Ascending aorta (tissue), 2 donors: ENCODE data around the gene C10orf90. TPM values are rescaled to one million over a fixed set of nuclear protein-coding genes. Genes with fewer than 3 reads are reported as not detected.

Experiments used
- DNase-seq, 2 donors: peaks; one replicate each; pipeline ENCODE4 v3.0.0-alpha.2; 2019; ENCODE audit warnings: low spot score in 2 of 2
- H3K27ac ChIP-seq, 2 donors: fragments of 200-600 bp; sonication (generic); one replicate each; pipeline ENCODE4 v1.5.1; 2016 to 2017; ENCODE audit warnings: mild to moderate bottlenecking in 1 of 2
- H3K27me3 ChIP-seq: fragments of 200-600 bp; sonication (generic); one replicate; pipeline ENCODE4 v1.5.1; 2017
- H3K36me3 ChIP-seq, 2 donors: fragments of 200-600 bp; sonication (generic); one replicate each; pipeline ENCODE4 v1.5.1; 2016
- H3K4me1 ChIP-seq, 2 donors: fragments of 200-600 bp; sonication (generic); one replicate each; pipeline ENCODE4 v1.5.1; 2016 to 2017; ENCODE audit warnings: mild to moderate bottlenecking in 1 of 2
- H3K4me3 ChIP-seq, 2 donors: fragments of 200-600 bp; sonication (generic); one replicate each; pipeline ENCODE4 v1.5.1; 2016 to 2017; ENCODE audit warnings: mild to moderate bottlenecking in 1 of 2
- H3K9me3 ChIP-seq, 2 donors: fragments of 200-600 bp; sonication (generic); one replicate each; pipeline ENCODE4 v1.5.1; 2016
- CTCF ChIP-seq, 3 experiments: fragments of 200-600 bp in 2 of 3; fragments of 450-650 bp in 1 of 3; sonication (generic) in 2 of 3; IDR thresholded peaks; one replicate each; pipeline ENCODE4 v1.5.1; 2016 to 2019; ENCODE audit warnings: antibody characterized with exemption in 3 of 3, mild to moderate bottlenecking in 1 of 3, moderate library complexity in 1 of 3
- intact Hi-C: fragments of 100-400 bp; cut with DNase I; formaldehyde crosslinking; loops from one replicate; pipeline ENCODE4 v1.15.1; 2023
- total RNA-seq: library from RNA; depleted of rRNA; stranded (reverse); fragments of >200 nt; gene quantifications from one replicate; pipeline ENCODE4 v1.1.0, GENCODE V29; 2016

Gene C10orf90
- total RNA-seq, 1 donor from 2014 or later = not detected

GRCh38 chr10:126588024-126588423 lies 82.5 kb downstream of the C10orf90 start:
- Histone ChIP-seq H3K9me3 (no peaks in the 10 kb centered on the region), H3K4me1 (no peaks in the 10 kb centered on the region), H3K4me3 (no peak overlapping the region), H3K36me3 (no peaks in the 10 kb centered on the region), H3K27ac (no peak overlapping the region), H3K27me3 (no peaks in the 10 kb centered on the region)
- TF ChIP-seq CTCF (IDR thresholded peaks at IDR 0.05) = no peak
- DNase-seq = no peak
- intact Hi-C loops = no loop called here

GRCh38 chr10:126586878-126587277 lies 83.6 kb downstream of the C10orf90 start:
- H3K4me3 ChIP-seq = no peak overlapping the region
- H3K27me3 ChIP-seq = no peaks in the 10 kb centered on the region
- intact Hi-C loops = no loop called here
- no peak for DNase-seq
- no peak for TF ChIP-seq CTCF (IDR thresholded peaks at IDR 0.05)
- no peaks in the 10 kb centered on the region for H3K36me3 ChIP-seq
- no peaks in the 10 kb centered on the region for H3K9me3 ChIP-seq
- no peaks in the 10 kb centered on the region for H3K4me1 ChIP-seq
- H3K27ac ChIP-seq = no peak overlapping the region

GRCh38 chr10:126586128-126586527 lies 84.4 kb downstream of the C10orf90 start:
- Histone ChIP-seq H3K27me3 (no peaks in the 10 kb centered on the region), H3K36me3 (no peaks in the 10 kb centered on the region), H3K27ac (no peak overlapping the region), H3K4me1 (no peaks in the 10 kb centered on the region), H3K4me3 (no peak overlapping the region), H3K9me3 (no peaks in the 10 kb centered on the region)
- intact Hi-C loops = no loop called here
- DNase-seq = no peak
- no peak for TF ChIP-seq CTCF (IDR thresholded peaks at IDR 0.05)

- DNase-seq = no peak
- H3K27ac ChIP-seq = no peak overlapping the region
- TF ChIP-seq CTCF (IDR thresholded peaks at IDR 0.05) = no peak
Measured at GRCh38 chr10:126585249-126586017, 85.1 kb downstream of the C10orf90 start.

GRCh38 chr10:126584836-126585235 lies 85.7 kb downstream of the C10orf90 start:
- TF ChIP-seq CTCF (IDR thresholded peaks at IDR 0.05) = no peak
- no peak overlapping the region for H3K4me3 ChIP-seq
- intact Hi-C loops = no loop called here
- no peaks in the 10 kb centered on the region for H3K27me3 ChIP-seq
- no peaks in the 10 kb centered on the region for H3K36me3 ChIP-seq
- no peaks in the 10 kb centered on the region for H3K9me3 ChIP-seq
- DNase-seq = no peak
- H3K27ac ChIP-seq = no peak overlapping the region
- no peaks in the 10 kb centered on the region for H3K4me1 ChIP-seq

More at GRCh38 chr10:126585249-126586017, 85.1 kb downstream of the C10orf90 start:
- intact Hi-C loops = no loop called here
- H3K4me3 ChIP-seq = no peak overlapping the region
- H3K4me1 ChIP-seq = no peaks in the 10 kb centered on the region
- no peaks in the 10 kb centered on the region for H3K36me3 ChIP-seq
- no peaks in the 10 kb centered on the region for H3K27me3 ChIP-seq
- no peaks in the 10 kb centered on the region for H3K9me3 ChIP-seq
